Skin of body (tissue), 2 donors: Measurements from ENCODE around the gene CD200. TPM values are rescaled to one million over a fixed set of nuclear protein-coding genes. Genes with fewer than 3 reads are reported as not detected.

ENCODE experiments used
- DNase-seq: peaks from one replicate; lab custom pipeline; 2025; lab: John Stamatoyannopoulos, UW
- total RNA-seq: library from RNA; depleted of rRNA; stranded (reverse); fragments of >200 nt; gene quantifications from one replicate; pipeline ENCODE4 v1.2.3, GENCODE V29; 2014

CD200 gene
- total RNA-seq, 1 donor from 2014 or later: 12.2 TPM

- DNase-seq: no peak
Measured at GRCh38 chr3:112409041-112409440, 76.1 kb downstream of the CD200 start.

DNA sequence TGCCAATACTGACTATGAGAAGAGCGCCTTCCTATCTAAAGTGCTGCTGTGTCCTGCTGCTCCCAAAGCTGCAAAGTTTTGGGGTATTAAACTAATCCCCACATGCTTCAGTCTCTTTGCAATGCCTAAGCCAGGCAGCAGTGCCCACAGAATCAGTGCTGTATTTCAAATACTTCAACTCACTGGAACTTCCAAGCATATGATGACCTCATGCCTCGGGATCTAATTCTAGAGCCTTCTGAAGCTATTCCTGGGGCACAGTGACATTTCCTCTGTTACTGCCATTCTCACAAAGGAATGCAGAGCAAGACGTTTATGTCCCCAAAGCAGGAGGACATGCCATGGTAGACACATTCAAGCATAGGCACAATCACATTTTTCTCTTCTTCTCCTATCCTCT is 78.5 kb downstream of the CD200 start:
- no peak for DNase-seq

Other genes starting within 250 kb of the CD200 start
- 12.9 TPM for gene C3orf52, start 246.8 kb upstream of the CD200 start, total RNA-seq
- gene GCSAM, start 199.9 kb upstream of the CD200 start, total RNA-seq: 1.2 TPM
- 0.89 TPM for gene SLC9C1, start 38.9 kb upstream of the CD200 start, total RNA-seq
- 0.79 TPM for gene BTLA, start 166.3 kb downstream of the CD200 start, total RNA-seq
- 44.0 TPM for gene ATG3, start 228.8 kb downstream of the CD200 start, total RNA-seq
- 22.6 TPM for gene SLC35A5, start 228.9 kb downstream of the CD200 start, total RNA-seq